ENCODE measurements around the gene CACNA1S. TPM values are rescaled to one million over a fixed set of nuclear protein-coding genes. Genes with fewer than 3 reads are reported as not detected.

The CACNA1S gene
- total and polyA plus RNA-seq, 4 donors = 0.16 to 0.33 (median 0.21) TPM

Other genes starting within 250 kb of the CACNA1S start
- gene GPR25, start 239.4 kb downstream of the CACNA1S start, total RNA-seq = not detected
- under 1 TPM; 0.44 to 0.63 TPM for gene GPR25, start 239.4 kb downstream of the CACNA1S start, polyA plus RNA-seq (ENCODE audit: insufficient read length in 2 of 2)
- gene INAVA, start 217.5 kb downstream of the CACNA1S start, total RNA-seq = 1 to 10 TPM; 3.5 to 5.7 TPM
- 10 to 100 TPM; 18.9 to 19.5 TPM for gene INAVA, start 217.5 kb downstream of the CACNA1S start, polyA plus RNA-seq (ENCODE audit: insufficient read length in 2 of 2)
- gene KIF21B, start 88.7 kb downstream of the CACNA1S start, total RNA-seq = 10 to 100 TPM; 29.9 to 37.8 TPM
- 100 to 1,000 TPM; 102 to 104 TPM for gene KIF21B, start 88.7 kb downstream of the CACNA1S start, polyA plus RNA-seq (ENCODE audit: insufficient read length in 2 of 2)
- gene ASCL5, start 14.8 kb upstream of the CACNA1S start, total RNA-seq = under 1 TPM in 1 of 2 donors, not detected in 1; 0.17 TPM
- gene ASCL5, start 14.8 kb upstream of the CACNA1S start, polyA plus RNA-seq (ENCODE audit: insufficient read length in 2 of 2) = 1 to 10 TPM in 1 of 2 donors, under 1 TPM in 1; 0.95 to 1.3 TPM
- gene TMEM9, start 42.0 kb upstream of the CACNA1S start, total RNA-seq = 100 to 1,000 TPM in 1 of 2 donors, 10 to 100 TPM in 1; 94.4 to 137 TPM
- 100 to 1,000 TPM; 145 to 179 TPM for gene TMEM9, start 42.0 kb upstream of the CACNA1S start, polyA plus RNA-seq (ENCODE audit: insufficient read length in 2 of 2)
- 1 to 10 TPM; 2.0 to 3.8 TPM for gene IGFN1, start 78.4 kb upstream of the CACNA1S start, total RNA-seq
- gene IGFN1, start 78.4 kb upstream of the CACNA1S start, polyA plus RNA-seq (ENCODE audit: insufficient read length in 2 of 2) = 10 to 100 TPM in 1 of 2 donors, 1 to 10 TPM in 1; 2.8 to 10.4 TPM
- under 1 TPM; 0.22 to 0.99 TPM for gene PKP1, start 171.1 kb upstream of the CACNA1S start, total RNA-seq
- 1 to 10 TPM in 1 of 2 donors, under 1 TPM in 1; 0.98 to 1.2 TPM for gene PKP1, start 171.1 kb upstream of the CACNA1S start, polyA plus RNA-seq (ENCODE audit: insufficient read length in 2 of 2)

All from spinal cord (tissue), 4 donors.